HCT116 (cell line): Measurements from ENCODE around the gene DNAJB5. TPM values are rescaled to one million over a fixed set of nuclear protein-coding genes. Genes with fewer than 3 reads are reported as not detected.

ENCODE experiments used
- ATAC-seq: fragments of 200-7000 bp; cut with Tn5 transposase; 2 replicates; pipeline ENCODE4 v1.9.1; 2020; ENCODE audit warnings: mild to moderate bottlenecking, moderate library complexity
- BruUV-seq: library from RNA; stranded (reverse); fragments of 400-500 nt; replicated peaks from 2 replicates; lab custom pipeline; 2021; lab: Mats Ljungman, UMichigan
- CTCF ChIA-PET: fragments of 300-600 bp; sonication (Branson Sonifier 250); formaldehyde crosslinking; loops from one replicate; lab custom pipeline; 2021; ENCODE audit warnings: antibody characterized with exemption; lab: Charles Lee
- POLR2A ChIA-PET: fragments of 300-600, 350-600 bp; sonication (Branson Sonifier 250); formaldehyde crosslinking; loops from one replicate; lab custom pipeline; 2021; ENCODE audit warnings: antibody characterized with exemption; lab: Charles Lee
- RAD21 ChIA-PET, 2 experiments: fragments of 300-600 bp; sonication (Branson Sonifier 250); formaldehyde crosslinking; loops; one replicate each; lab custom pipeline; 2023; ENCODE audit warnings: low total read pairs in 2 of 2; ENCODE audit not compliant: uncharacterized antibody in 2 of 2, unreplicated experiment in 2 of 2, low non-redundant PET in 1 of 2; lab: Charles Lee
- DNase-seq: peaks from one replicate; pipeline ENCODE4 v3.0.0-alpha.2; 2010; ENCODE audit warnings: low read depth, low spot score
- H2AFZ ChIP-seq: fragments of 200-600 bp; shearing (Covaris generic), sonication (generic); 2 replicates; pipeline ENCODE4 v1.6.1; 2017; ENCODE audit warnings: low read depth, mixed run types, mixed read lengths, antibody characterized with exemption, low read length; ENCODE audit not compliant: poor library complexity, severe bottlenecking
- H3K27ac ChIP-seq: 2 replicates; pipeline ENCODE4 v1.5.1; 2012; ENCODE audit warnings: low read depth, low read length
- H3K27me3 ChIP-seq: fragments of 200-600 bp; sonication (generic); 2 replicates; pipeline ENCODE4 v1.6.1; 2016; ENCODE audit warnings: mixed run types, low read length, mixed read lengths; ENCODE audit not compliant: insufficient read depth
- H3K36me3 ChIP-seq, 2 experiments: fragments of 200-500 bp in 1 of 2; fragments of 200-600 bp in 1 of 2; sonication (Bioruptor generic) in 1 of 2; sonication (generic) in 1 of 2; 2 replicates each; pipeline versions ENCODE4 v1.5.1 to v1.6.1; 2014 to 2016; ENCODE audit warnings: low read length in 2 of 2, inconsistent platforms in 1 of 2, mixed read lengths in 1 of 2, mixed run types in 1 of 2; ENCODE audit not compliant: insufficient read depth in 2 of 2, control insufficient read depth in 1 of 2
- H3K4me1 ChIP-seq, 2 experiments: fragments of 200-600 bp in 1 of 2; sonication (generic) in 1 of 2; 2 replicates each; pipeline versions ENCODE4 v1.5.1 to v1.6.1; 2012 to 2017; ENCODE audit warnings: low read length in 2 of 2, inconsistent platforms in 1 of 2, mild to moderate bottlenecking in 1 of 2, mixed read lengths in 1 of 2, mixed run types in 1 of 2, moderate library complexity in 1 of 2; ENCODE audit not compliant: insufficient read depth in 2 of 2, control insufficient read depth in 1 of 2
- H3K4me2 ChIP-seq: fragments of 200-600 bp; sonication (generic); 2 replicates; pipeline ENCODE4 v1.6.1; 2017; ENCODE audit warnings: mixed run types, low read length, mixed read lengths
- H3K4me3 ChIP-seq, 2 experiments: fragments of 200-600 bp in 1 of 2; sonication (generic) in 1 of 2; replicated peaks in 1 of 2; 2 replicates each; pipeline ENCODE4 v1.5.1; 2011 to 2016; ENCODE audit warnings: low read length in 2 of 2, control low read depth in 1 of 2, low read depth in 1 of 2, mild to moderate bottlenecking in 1 of 2, mixed read lengths in 1 of 2, mixed run types in 1 of 2
- H3K79me2 ChIP-seq: fragments of 200-600 bp; sonication (generic); 2 replicates; pipeline ENCODE4 v1.6.1; 2017; ENCODE audit warnings: mild to moderate bottlenecking, mixed run types, low read length, moderate library complexity, mixed read lengths; ENCODE audit not compliant: insufficient read depth
- H3K9ac ChIP-seq: fragments of 200-600 bp; sonication (generic); 2 replicates; pipeline ENCODE4 v1.6.1; 2016; ENCODE audit warnings: low read length, mixed read lengths
- H3K9me2 ChIP-seq: fragments of 200-600 bp; sonication (generic), shearing (Covaris generic); 2 replicates; pipeline ENCODE4 v1.6.1; 2017; ENCODE audit warnings: mixed run types, mild to moderate bottlenecking, moderate library complexity; ENCODE audit not compliant: insufficient read depth
- H3K9me3 ChIP-seq, 2 experiments: fragments of 200-500 bp in 1 of 2; fragments of 200-600 bp in 1 of 2; sonication (Bioruptor generic) in 1 of 2; sonication (generic) in 1 of 2; 2 replicates each; pipeline ENCODE4 v1.6.1; 2014 to 2017; ENCODE audit warnings: low read length in 2 of 2, mixed read lengths in 2 of 2, inconsistent platforms in 1 of 2, low read depth in 1 of 2, mild to moderate bottlenecking in 1 of 2, mixed run types in 1 of 2, moderate library complexity in 1 of 2; ENCODE audit not compliant: control insufficient read depth in 1 of 2, insufficient read depth in 1 of 2
- H4K20me1 ChIP-seq: fragments of 200-600 bp; sonication (generic), shearing (Covaris generic); 2 replicates; pipeline ENCODE4 v1.6.1; 2017; ENCODE audit warnings: mixed run types, mild to moderate bottlenecking, moderate library complexity; ENCODE audit not compliant: insufficient read depth
- ATF3 ChIP-seq: IDR thresholded peaks from 2 replicates; pipeline ENCODE4 v1.6.1; 2012
- CBX3 ChIP-seq: IDR thresholded peaks from 2 replicates; pipeline ENCODE4 v1.6.1; 2012; ENCODE audit warnings: low read depth
- CEBPB ChIP-seq: IDR thresholded peaks from 2 replicates; pipeline ENCODE4 v1.6.1; 2012; ENCODE audit warnings: low read depth
- EGR1 ChIP-seq: IDR thresholded peaks from 2 replicates; pipeline ENCODE4 v1.6.1; 2012; ENCODE audit warnings: low read depth
- EZH2 ChIP-seq: fragments of 200-600 bp; sonication (generic); IDR thresholded peaks from 2 replicates; pipeline ENCODE4 v1.6.1; 2017; ENCODE audit warnings: antibody characterized with exemption, mixed run types
- JUND ChIP-seq: IDR thresholded peaks from 2 replicates; pipeline ENCODE4 v1.6.1; 2012
- POLR2A ChIP-seq: IDR thresholded peaks from 2 replicates; pipeline ENCODE4 v1.7.0; 2011; ENCODE audit warnings: borderline replicate concordance; ENCODE audit not compliant: insufficient read depth, insufficient read length; ENCODE audit errors: extremely low read depth
- POLR2AphosphoS5 ChIP-seq: IDR thresholded peaks from 2 replicates; pipeline ENCODE4 v1.6.1; 2011; ENCODE audit warnings: mild to moderate bottlenecking, low read depth, low read length, moderate library complexity
- SIN3A ChIP-seq: IDR thresholded peaks from 2 replicates; pipeline ENCODE4 v1.6.1; 2012; ENCODE audit warnings: low read depth
- SP1 ChIP-seq: IDR thresholded peaks from 2 replicates; pipeline ENCODE4 v1.6.1; 2012; ENCODE audit warnings: low read depth
- SRF ChIP-seq: IDR thresholded peaks from 2 replicates; pipeline ENCODE4 v1.6.1; 2012; ENCODE audit warnings: low read depth
- TCF7L2 ChIP-seq: IDR thresholded peaks from 2 replicates; pipeline ENCODE4 v1.7.0; 2011; ENCODE audit warnings: borderline replicate concordance, inconsistent platforms; ENCODE audit not compliant: insufficient read depth, insufficient read length; ENCODE audit errors: extremely low read depth
- YY1 ChIP-seq: IDR thresholded peaks from 2 replicates; pipeline ENCODE4 v1.6.1; 2011; ENCODE audit warnings: low read length, low read depth, moderate library complexity, mild to moderate bottlenecking; ENCODE audit not compliant: insufficient replicate concordance; ENCODE audit errors: extremely low read depth
- ZBTB33 ChIP-seq: IDR thresholded peaks from 2 replicates; pipeline ENCODE4 v1.6.1; 2011; ENCODE audit warnings: mild to moderate bottlenecking, low read length, moderate library complexity; ENCODE audit not compliant: insufficient replicate concordance; ENCODE audit errors: extremely low read depth
- ZNF274 ChIP-seq: fragments of 200-500 bp; sonication (Bioruptor generic); IDR thresholded peaks from 2 replicates; pipeline ENCODE4 v1.6.1; 2014; ENCODE audit warnings: mild to moderate bottlenecking, low read depth, low read length, inconsistent platforms
- intact Hi-C: fragments of 100-400 bp; cut with micrococcal nuclease; formaldehyde crosslinking; loops from 2 replicates; pipeline ENCODE4 v1.10.0; 2022
- total RNA-seq: library from RNA; stranded (reverse); gene quantifications from one replicate; pipeline ENCODE4 v1.2.1, GENCODE V29; 2021; ENCODE audit not compliant: unreplicated experiment
- TF ChIP-seq, protein P1 (sequence below): IDR thresholded peaks from 2 replicates; pipeline ENCODE4 v1.6.1; 2012; ENCODE audit warnings: low read depth
- TF ChIP-seq, protein P2 (sequence below), 3 experiments: fragments of 200-600 bp in 1 of 3; sonication (generic) in 1 of 3; IDR thresholded peaks in 2 of 3; conservative IDR thresholded peaks in 1 of 3; 2 replicates each; pipeline ENCODE4 v1.5.1; 2012 to 2017; ENCODE audit warnings: low read depth in 2 of 3, low read length in 2 of 3, antibody characterized with exemption in 1 of 3, borderline replicate concordance in 1 of 3, control low read depth in 1 of 3, mild to moderate bottlenecking in 1 of 3, mixed read lengths in 1 of 3, mixed run types in 1 of 3, moderate library complexity in 1 of 3; ENCODE audit not compliant: insufficient read depth in 1 of 3

The DNAJB5 gene
- total RNA-seq, 1 experiment from 2014 or later = 3.6 TPM

GRCh38 chr9:34997379-34997781 is 7.8 kb downstream of the DNAJB5 start:
- no peak overlapping the region for H3K27ac ChIP-seq
- no peak overlapping the region for H2AFZ ChIP-seq
- CTCF ChIA-PET = interaction anchor here (0.7 kb wide), 1 partner anchor 54 kb away, joined by 3 read pairs; no protein-coding TSS in a partner anchor
- TF ChIP-seq TCF7L2 (no peak), ATF3 (no peak), CEBPB (no peak), YY1 (no peak), EZH2 (no peak), SP1 (no peak), POLR2A (no peak), EGR1 (no peak), POLR2AphosphoS5 (no peak), JUND (no peak), CBX3 (no peak), ZNF274 (no peak), SIN3A (no peak), ZBTB33 (no peak), SRF (no peak)
- TF ChIP-seq, protein P1, sequence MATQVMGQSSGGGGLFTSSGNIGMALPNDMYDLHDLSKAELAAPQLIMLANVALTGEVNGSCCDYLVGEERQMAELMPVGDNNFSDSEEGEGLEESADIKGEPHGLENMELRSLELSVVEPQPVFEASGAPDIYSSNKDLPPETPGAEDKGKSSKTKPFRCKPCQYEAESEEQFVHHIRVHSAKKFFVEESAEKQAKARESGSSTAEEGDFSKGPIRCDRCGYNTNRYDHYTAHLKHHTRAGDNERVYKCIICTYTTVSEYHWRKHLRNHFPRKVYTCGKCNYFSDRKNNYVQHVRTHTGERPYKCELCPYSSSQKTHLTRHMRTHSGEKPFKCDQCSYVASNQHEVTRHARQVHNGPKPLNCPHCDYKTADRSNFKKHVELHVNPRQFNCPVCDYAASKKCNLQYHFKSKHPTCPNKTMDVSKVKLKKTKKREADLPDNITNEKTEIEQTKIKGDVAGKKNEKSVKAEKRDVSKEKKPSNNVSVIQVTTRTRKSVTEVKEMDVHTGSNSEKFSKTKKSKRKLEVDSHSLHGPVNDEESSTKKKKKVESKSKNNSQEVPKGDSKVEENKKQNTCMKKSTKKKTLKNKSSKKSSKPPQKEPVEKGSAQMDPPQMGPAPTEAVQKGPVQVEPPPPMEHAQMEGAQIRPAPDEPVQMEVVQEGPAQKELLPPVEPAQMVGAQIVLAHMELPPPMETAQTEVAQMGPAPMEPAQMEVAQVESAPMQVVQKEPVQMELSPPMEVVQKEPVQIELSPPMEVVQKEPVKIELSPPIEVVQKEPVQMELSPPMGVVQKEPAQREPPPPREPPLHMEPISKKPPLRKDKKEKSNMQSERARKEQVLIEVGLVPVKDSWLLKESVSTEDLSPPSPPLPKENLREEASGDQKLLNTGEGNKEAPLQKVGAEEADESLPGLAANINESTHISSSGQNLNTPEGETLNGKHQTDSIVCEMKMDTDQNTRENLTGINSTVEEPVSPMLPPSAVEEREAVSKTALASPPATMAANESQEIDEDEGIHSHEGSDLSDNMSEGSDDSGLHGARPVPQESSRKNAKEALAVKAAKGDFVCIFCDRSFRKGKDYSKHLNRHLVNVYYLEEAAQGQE = no peak
- TF ChIP-seq, protein P2, sequence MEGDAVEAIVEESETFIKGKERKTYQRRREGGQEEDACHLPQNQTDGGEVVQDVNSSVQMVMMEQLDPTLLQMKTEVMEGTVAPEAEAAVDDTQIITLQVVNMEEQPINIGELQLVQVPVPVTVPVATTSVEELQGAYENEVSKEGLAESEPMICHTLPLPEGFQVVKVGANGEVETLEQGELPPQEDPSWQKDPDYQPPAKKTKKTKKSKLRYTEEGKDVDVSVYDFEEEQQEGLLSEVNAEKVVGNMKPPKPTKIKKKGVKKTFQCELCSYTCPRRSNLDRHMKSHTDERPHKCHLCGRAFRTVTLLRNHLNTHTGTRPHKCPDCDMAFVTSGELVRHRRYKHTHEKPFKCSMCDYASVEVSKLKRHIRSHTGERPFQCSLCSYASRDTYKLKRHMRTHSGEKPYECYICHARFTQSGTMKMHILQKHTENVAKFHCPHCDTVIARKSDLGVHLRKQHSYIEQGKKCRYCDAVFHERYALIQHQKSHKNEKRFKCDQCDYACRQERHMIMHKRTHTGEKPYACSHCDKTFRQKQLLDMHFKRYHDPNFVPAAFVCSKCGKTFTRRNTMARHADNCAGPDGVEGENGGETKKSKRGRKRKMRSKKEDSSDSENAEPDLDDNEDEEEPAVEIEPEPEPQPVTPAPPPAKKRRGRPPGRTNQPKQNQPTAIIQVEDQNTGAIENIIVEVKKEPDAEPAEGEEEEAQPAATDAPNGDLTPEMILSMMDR (IDR thresholded peaks at IDR 0.05 in 2 of 3, conservative IDR thresholded peaks at IDR 0.05 in 1 of 3; ENCODE audit: borderline replicate concordance in 1 of 3, insufficient read depth in 1 of 3, low read depth in 2 of 3, low read length in 2 of 3) = no peak
- BruUV-seq = no TSS peak
- ATAC-seq (no peak), DNase-seq (no peak)
- H3K4me1 ChIP-seq = peaks cover 10 to 43% of the 10 kb centered on the region in 2 experiments
- 0 out of 4 replicates have a peak, but pooled peaks cover 0 to 2% of the 10 kb centered on the region in 2 experiments for H3K36me3 ChIP-seq
- H3K4me3 ChIP-seq = no peak overlapping the region
- no peak overlapping the region for H3K9ac ChIP-seq
- no peak overlapping the region for H3K4me2 ChIP-seq
- no peaks in the 10 kb centered on the region for H4K20me1 ChIP-seq
- no peaks in the 10 kb centered on the region for H3K27me3 ChIP-seq
- no peaks in the 10 kb centered on the region for H3K9me2 ChIP-seq
- no peaks in the 10 kb centered on the region for H3K79me2 ChIP-seq
- POLR2A ChIA-PET = no interaction called here
- H3K9me3 ChIP-seq = no peaks in the 10 kb centered on the region
- intact Hi-C loops = no loop called here
- RAD21 ChIA-PET = no interaction called here
